ENCODE results near the gene TTLL10. TPM values are rescaled to one million over a fixed set of nuclear protein-coding genes. Genes with fewer than 3 reads are reported as not detected.
"Not testable (repeated sequence)": the region's sequence is repeated elsewhere in the genome, so short reads cannot be mapped to it uniquely, and the experiment has no call there.

TTLL10 gene
- total RNA-seq, 2 experiments from 2014 or later, result 0.63 to 0.90 TPM

DNA sequence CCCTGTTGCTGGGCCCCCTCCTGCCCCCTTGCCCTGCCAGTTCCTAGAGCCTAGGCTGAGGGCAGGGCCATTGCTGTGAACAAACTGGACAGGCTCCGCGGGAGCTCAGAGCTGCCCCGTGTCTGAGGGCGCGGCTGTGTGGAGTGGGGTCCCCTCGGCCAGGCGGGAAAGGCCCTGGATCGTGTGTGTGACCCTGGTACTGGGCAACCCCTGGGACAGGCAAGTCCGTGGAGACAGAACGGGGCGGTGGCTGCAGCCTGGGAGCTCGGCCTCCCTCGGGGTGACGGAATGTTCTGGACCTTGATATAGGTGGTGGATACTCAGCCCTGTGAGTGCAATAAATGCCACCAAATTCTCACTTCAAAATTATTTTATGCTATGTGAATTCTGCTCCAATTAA, 30.0 kb upstream of the TTLL10 start:
- no peak for DNase-seq
- Mint-ChIP-seq H3K9me3 (ENCODE audit: insufficient read depth) (no peaks in the 10 kb centered on the region), H3K27me3 (ENCODE audit: low read depth) (no peaks in the 10 kb centered on the region), H3K36me3 (ENCODE audit: low read depth) (no peaks in the 10 kb centered on the region), H3K4me3 (peak overlapping the region; percentile 26), H3K27ac (peak overlapping the region; percentile 92), H3K4me1 (ENCODE audit: low read depth) (peaks cover 46% of the 10 kb centered on the region)
- CTCF ChIA-PET, result no interaction called here
- POLR2A ChIA-PET, result no interaction called here
- no peak for ATAC-seq

DNA sequence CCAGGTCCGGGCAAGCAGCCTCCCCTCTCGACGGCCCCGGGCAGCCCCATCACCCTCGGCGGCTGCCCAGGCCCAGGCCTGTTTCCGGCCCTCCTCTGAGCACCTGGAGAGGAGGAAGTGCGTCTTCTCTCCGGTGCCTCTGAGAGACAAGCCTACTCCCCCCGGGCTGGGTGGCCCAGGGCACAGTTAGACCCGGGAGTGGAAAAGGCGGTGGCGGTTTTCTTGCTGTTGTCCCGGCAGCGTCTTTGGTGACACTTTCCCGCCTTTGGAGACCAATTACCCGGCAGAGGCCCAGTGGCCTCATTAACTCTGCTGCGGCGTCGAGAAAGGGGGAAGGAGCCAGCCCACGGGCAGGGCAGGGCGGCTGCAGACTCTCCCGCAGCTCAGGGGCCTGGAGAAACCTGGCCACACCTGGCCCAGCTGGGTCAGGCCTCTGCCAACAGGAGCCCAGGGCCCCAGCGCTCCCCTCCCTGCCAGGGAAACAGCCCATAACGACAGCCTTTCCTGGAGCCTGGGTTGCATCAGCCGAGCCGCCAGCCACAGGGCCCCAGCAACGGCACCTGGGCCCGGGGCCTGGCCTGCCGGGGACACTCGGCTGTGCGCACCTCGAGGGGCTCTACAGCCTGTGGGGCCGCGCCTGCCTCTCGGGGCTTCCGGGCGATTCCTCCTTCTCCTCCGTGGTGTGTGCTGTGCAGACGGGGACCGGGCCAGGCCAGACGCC, 29.4 kb upstream of the TTLL10 start:
- peak overlapping the region; percentile 92 for H3K27ac Mint-ChIP-seq
- DNase-seq (peak; percentile 81), ATAC-seq (peak; percentile 91)
- ChIA-PET POLR2A (no interaction called here), CTCF (no interaction called here)
- H3K9me3 Mint-ChIP-seq (ENCODE audit: insufficient read depth), result no peaks in the 10 kb centered on the region
- peak overlapping the region; percentile 26 for H3K4me3 Mint-ChIP-seq
- H3K4me1 Mint-ChIP-seq (ENCODE audit: low read depth), result peaks cover 44% of the 10 kb centered on the region
- no peaks in the 10 kb centered on the region for H3K36me3 Mint-ChIP-seq (ENCODE audit: low read depth)
- H3K27me3 Mint-ChIP-seq (ENCODE audit: low read depth), result no peaks in the 10 kb centered on the region

DNA sequence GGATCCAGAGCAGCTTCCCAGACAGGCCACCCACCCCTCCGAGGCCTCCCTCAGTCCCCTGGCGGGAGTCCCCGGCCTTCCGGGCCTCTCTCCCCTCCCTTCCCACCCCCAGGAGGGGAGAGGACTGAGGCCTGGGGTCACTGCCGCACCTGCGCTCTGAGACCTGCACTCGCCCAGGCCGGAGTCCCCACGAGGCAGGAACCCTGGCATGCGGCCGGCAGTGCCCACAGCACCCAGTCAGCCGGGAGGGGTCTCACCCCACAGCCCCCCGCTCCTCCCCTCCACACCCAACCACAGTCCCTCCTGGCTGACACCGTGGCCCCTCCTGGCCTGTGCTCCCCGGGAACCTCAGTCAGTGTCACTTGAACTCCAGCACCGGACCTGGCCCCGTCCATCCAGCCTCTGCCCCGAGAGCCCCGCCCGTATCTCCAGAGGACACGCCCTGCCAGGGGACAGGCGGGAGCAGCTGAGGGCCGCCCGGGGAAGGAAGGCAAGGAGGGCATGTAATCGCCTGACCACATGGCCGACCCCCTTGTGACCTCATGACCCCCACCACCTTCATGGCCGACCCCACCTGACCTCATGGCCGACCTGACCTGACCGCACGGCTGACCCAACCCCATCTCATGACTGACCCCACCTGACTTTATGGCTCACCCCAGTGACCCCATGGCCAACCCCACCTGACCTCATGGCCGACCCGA, 28.7 kb upstream of the TTLL10 start:
- no peaks in the 10 kb centered on the region for H3K27me3 Mint-ChIP-seq (ENCODE audit: low read depth)

GRCh38 chr1:1145547-1145914, 28.1 kb upstream of the TTLL10 start:
- H3K9me3 Mint-ChIP-seq (ENCODE audit: insufficient read depth), result no peaks in the 10 kb centered on the region
- DNase-seq, result no peak
- peak overlapping the region; percentile 92 for H3K27ac Mint-ChIP-seq
- no peak for ATAC-seq
- H3K27me3 Mint-ChIP-seq (ENCODE audit: low read depth), result no peaks in the 10 kb centered on the region
- no peaks in the 10 kb centered on the region for H3K36me3 Mint-ChIP-seq (ENCODE audit: low read depth)
- POLR2A ChIA-PET, result no interaction called here
- peaks cover 44% of the 10 kb centered on the region for H3K4me1 Mint-ChIP-seq (ENCODE audit: low read depth)
- CTCF ChIA-PET, result no interaction called here
- H3K4me3 Mint-ChIP-seq, result no peak overlapping the region

More for the DNA sequence above, 28.7 kb upstream of the TTLL10 start:
- CTCF ChIA-PET, result no interaction called here
- no peak for DNase-seq
- peaks cover 44% of the 10 kb centered on the region for H3K4me1 Mint-ChIP-seq (ENCODE audit: low read depth)
- POLR2A ChIA-PET, result no interaction called here
- no peaks in the 10 kb centered on the region for H3K9me3 Mint-ChIP-seq (ENCODE audit: insufficient read depth)
- no peak overlapping the region for H3K4me3 Mint-ChIP-seq
- no peaks in the 10 kb centered on the region for H3K36me3 Mint-ChIP-seq (ENCODE audit: low read depth)
- no peak for ATAC-seq
- H3K27ac Mint-ChIP-seq, result peak overlapping the region; percentile 92

DNA sequence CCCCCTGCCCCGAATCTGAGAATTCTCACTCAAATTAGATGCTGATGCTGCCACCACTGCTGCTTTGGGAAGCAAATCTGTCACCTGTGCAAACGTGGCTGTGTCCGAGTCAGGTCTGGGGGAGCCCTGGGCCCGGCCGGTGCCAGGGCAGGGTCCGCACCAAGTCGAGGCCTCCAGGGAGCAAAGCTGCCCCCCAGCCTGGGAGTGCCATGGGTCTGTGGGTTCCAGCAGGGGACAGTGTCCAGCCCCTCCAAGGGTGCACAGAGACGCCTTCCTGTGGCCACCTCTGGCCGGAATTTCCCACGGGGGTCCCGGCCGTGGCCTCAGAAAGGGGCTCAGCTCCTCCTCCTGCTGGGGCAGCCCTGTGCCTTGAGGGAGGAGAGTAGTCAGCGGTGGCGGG, 27.7 kb upstream of the TTLL10 start:
- CTCF ChIA-PET, result interaction anchor here (0.7 kb wide), 1 partner anchor 16 kb away, joined by 3 read pairs; no protein-coding TSS in a partner anchor
- DNase-seq, result no peak
- Mint-ChIP-seq H3K4me3 (no peak overlapping the region), H3K27ac (peak overlapping the region; percentile 61), H3K36me3 (ENCODE audit: low read depth) (no peaks in the 10 kb centered on the region), H3K4me1 (ENCODE audit: low read depth) (peaks cover 41% of the 10 kb centered on the region), H3K9me3 (ENCODE audit: insufficient read depth) (no peaks in the 10 kb centered on the region), H3K27me3 (ENCODE audit: low read depth) (no peaks in the 10 kb centered on the region)
- no peak for ATAC-seq
- POLR2A ChIA-PET, result no interaction called here

GRCh38 chr1:1146596-1146995, 27.1 kb upstream of the TTLL10 start:
- Mint-ChIP-seq H3K4me3 (no peak overlapping the region), H3K4me1 (ENCODE audit: low read depth) (peaks cover 39% of the 10 kb centered on the region), H3K27ac (peak overlapping the region; percentile 69), H3K36me3 (ENCODE audit: low read depth) (no peaks in the 10 kb centered on the region), H3K9me3 (ENCODE audit: insufficient read depth) (no peaks in the 10 kb centered on the region), H3K27me3 (ENCODE audit: low read depth) (no peaks in the 10 kb centered on the region)
- ChIA-PET CTCF (interaction anchor here (0.7 to 2.0 kb wide), 2 partner anchors 16 to 24 kb away, joined by 3 to 6 read pairs; no protein-coding TSS in a partner anchor), POLR2A (no interaction called here)
- ATAC-seq (no peak), DNase-seq (no peak)

GRCh38 chr1:1148061-1148460, 25.6 kb upstream of the TTLL10 start:
- no peak overlapping the region for H3K4me3 Mint-ChIP-seq
- ATAC-seq (no peak), DNase-seq (no peak)
- ChIA-PET POLR2A (no interaction called here), CTCF (interaction anchor here (2.0 kb wide), 1 partner anchor 26 kb away, joined by 6 read pairs; no protein-coding TSS in a partner anchor)
- H3K27ac Mint-ChIP-seq, result peak overlapping the region; percentile 20
- peaks cover 31% of the 10 kb centered on the region for H3K4me1 Mint-ChIP-seq (ENCODE audit: low read depth)
- H3K27me3 Mint-ChIP-seq (ENCODE audit: low read depth), result no peaks in the 10 kb centered on the region
- peaks cover 7% of the 10 kb centered on the region for H3K9me3 Mint-ChIP-seq (ENCODE audit: insufficient read depth)
- peaks cover 9% of the 10 kb centered on the region for H3K36me3 Mint-ChIP-seq (ENCODE audit: low read depth)

GRCh38 chr1:1148569-1148968, 25.1 kb upstream of the TTLL10 start:
- ATAC-seq, result no peak
- H3K4me1 Mint-ChIP-seq (ENCODE audit: low read depth), result peaks cover 28% of the 10 kb centered on the region

GRCh38 chr1:1149416-1149815, 24.3 kb upstream of the TTLL10 start:
- DNase-seq, result no peak
- peaks cover 15% of the 10 kb centered on the region for H3K36me3 Mint-ChIP-seq (ENCODE audit: low read depth)
- ChIA-PET POLR2A (no interaction called here), CTCF (interaction anchor here (1.0 kb wide), 1 partner anchor 27 kb away, joined by 3 read pairs; no protein-coding TSS in a partner anchor)
- no peak for ATAC-seq
- H3K27me3 Mint-ChIP-seq (ENCODE audit: low read depth), result no peaks in the 10 kb centered on the region
- no peak overlapping the region for H3K4me3 Mint-ChIP-seq
- peaks cover 20% of the 10 kb centered on the region for H3K4me1 Mint-ChIP-seq (ENCODE audit: low read depth)
- H3K9me3 Mint-ChIP-seq (ENCODE audit: insufficient read depth), result peaks cover 12% of the 10 kb centered on the region
- no peak overlapping the region for H3K27ac Mint-ChIP-seq

More at GRCh38 chr1:1148569-1148968, 25.1 kb upstream of the TTLL10 start:
- H3K27ac Mint-ChIP-seq, result no peak overlapping the region
- no peak overlapping the region for H3K4me3 Mint-ChIP-seq
- ChIA-PET CTCF (interaction anchor here (2.0 kb wide), 1 partner anchor 26 kb away, joined by 6 read pairs; no protein-coding TSS in a partner anchor), POLR2A (no interaction called here)
- peaks cover 12% of the 10 kb centered on the region for H3K9me3 Mint-ChIP-seq (ENCODE audit: insufficient read depth)
- peaks cover 13% of the 10 kb centered on the region for H3K36me3 Mint-ChIP-seq (ENCODE audit: low read depth)
- DNase-seq, result no peak
- H3K27me3 Mint-ChIP-seq (ENCODE audit: low read depth), result no peaks in the 10 kb centered on the region

- ChIA-PET CTCF (interaction anchor here (1.0 kb wide), 1 partner anchor 28 kb away, joined by 3 read pairs; no protein-coding TSS in a partner anchor), POLR2A (no interaction called here)
- Mint-ChIP-seq H3K9me3 (ENCODE audit: insufficient read depth) (peaks cover 12% of the 10 kb centered on the region), H3K4me1 (ENCODE audit: low read depth) (peaks cover 14% of the 10 kb centered on the region), H3K4me3 (no peak overlapping the region), H3K27me3 (ENCODE audit: low read depth) (no peaks in the 10 kb centered on the region), H3K27ac (no peak overlapping the region), H3K36me3 (ENCODE audit: low read depth) (peaks cover 15% of the 10 kb centered on the region)
- DNase-seq (no peak), ATAC-seq (no peak)
These were observed 23.6 kb upstream of the TTLL10 start for GRCh38 chr1:1150100-1150499.

DNA sequence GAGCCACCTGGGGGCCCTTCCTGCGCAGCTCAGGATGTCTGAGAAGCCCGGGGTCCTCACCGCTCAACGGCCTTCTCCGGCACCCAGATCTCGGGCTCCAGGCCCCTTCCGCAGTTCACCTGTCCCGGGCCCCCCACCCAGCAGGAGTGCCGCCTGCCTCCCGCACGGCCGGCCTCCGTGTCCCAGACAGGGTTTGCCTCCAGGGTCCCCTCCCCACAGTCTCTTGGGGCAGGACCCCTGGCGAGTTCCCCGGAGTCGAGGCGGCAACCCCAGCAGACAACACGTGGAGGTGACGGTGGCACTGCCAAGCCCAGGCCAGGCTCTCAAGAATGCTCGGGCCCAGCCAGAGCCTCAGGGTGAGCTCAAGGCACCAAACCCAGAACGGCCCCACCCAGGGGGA, 22.4 kb upstream of the TTLL10 start:
- ChIA-PET POLR2A (no interaction called here), CTCF (no interaction called here)
- no peak for ATAC-seq
- no peak for DNase-seq
- H3K27me3 Mint-ChIP-seq (ENCODE audit: low read depth), result no peaks in the 10 kb centered on the region
- H3K27ac Mint-ChIP-seq, result no peak overlapping the region
- H3K36me3 Mint-ChIP-seq (ENCODE audit: low read depth), result peaks cover 15% of the 10 kb centered on the region
- no peak overlapping the region for H3K4me3 Mint-ChIP-seq
- peaks cover 10% of the 10 kb centered on the region for H3K4me1 Mint-ChIP-seq (ENCODE audit: low read depth)
- peaks cover 12% of the 10 kb centered on the region for H3K9me3 Mint-ChIP-seq (ENCODE audit: insufficient read depth)

DNA sequence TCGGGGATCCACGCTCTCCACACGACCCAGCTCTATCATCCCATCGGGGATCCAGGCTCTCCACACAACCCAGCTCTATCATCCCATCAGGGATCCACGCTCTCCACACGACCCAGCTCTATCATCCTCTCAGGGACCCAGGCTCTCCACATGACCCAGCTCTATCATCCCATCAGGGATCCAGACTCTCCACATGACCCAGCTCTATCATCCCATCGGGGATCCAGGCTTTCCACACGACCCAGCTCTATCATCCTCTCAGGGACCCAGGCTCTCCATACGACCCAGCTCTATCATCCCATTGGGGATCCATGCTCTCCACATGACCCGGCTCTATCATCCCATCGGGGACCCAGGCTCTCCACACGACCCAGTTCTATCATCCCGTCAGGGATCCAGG, 21.2 kb upstream of the TTLL10 start:
- CTCF ChIA-PET, result interaction anchor here (1.2 kb wide), 1 partner anchor 30 kb away, joined by 4 read pairs; no protein-coding TSS in a partner anchor
- peaks cover 15% of the 10 kb centered on the region for H3K36me3 Mint-ChIP-seq (ENCODE audit: low read depth)
- POLR2A ChIA-PET; H3K27me3 Mint-ChIP-seq (ENCODE audit: low read depth); DNase-seq; H3K4me3 Mint-ChIP-seq; ATAC-seq: not testable (repeated sequence)
- H3K9me3 Mint-ChIP-seq (ENCODE audit: insufficient read depth), result peaks cover 12% of the 10 kb centered on the region
- peaks cover 11% of the 10 kb centered on the region for H3K4me1 Mint-ChIP-seq (ENCODE audit: low read depth)
- H3K27ac Mint-ChIP-seq, result peak overlapping the region; percentile 67

Data from activated CD8-positive, alpha-beta T cell treated with anti-CD3 and anti-CD28 coated beads, Interleukin-2, amount 10 ng/mL, durations not matched to agents 7 days and 5 days (primary cell).